SK-N-SH (cell line): ENCODE data around the gene FKBP8. TPM values are rescaled to one million over a fixed set of nuclear protein-coding genes. Genes with fewer than 3 reads are reported as not detected.

Experiments used
- CTCF ChIA-PET: fragments of 300-600, 350-600 bp; formaldehyde crosslinking; extraction: SDS; loops from one replicate; lab custom pipeline; 2021; lab: Yijun Ruan, JAX
- POLR2A ChIA-PET: fragments of 350-600 bp; sonication (Branson Sonifier 250); formaldehyde crosslinking; extraction: SDS; loops from one replicate; lab custom pipeline; 2020; ENCODE audit warnings: antibody characterized with exemption, inconsistent platforms; lab: Yijun Ruan, JAX
- DNase-seq: peaks from one replicate; pipeline ENCODE4 v3.0.0; 2012
- H2AFZ ChIP-seq: fragments of 200-600 bp; sonication (generic); 2 replicates; pipeline ENCODE4 v1.8.1; 2016; ENCODE audit warnings: antibody characterized with exemption, mild to moderate bottlenecking, low read depth
- H3F3A ChIP-seq: fragments of 200-600 bp; sonication (generic); replicated peaks from 2 replicates; pipeline ENCODE3; 2016; ENCODE audit warnings: antibody characterized with exemption, mild to moderate bottlenecking; ENCODE audit not compliant: insufficient read depth
- H3K27ac ChIP-seq, 2 experiments: fragments of 200-500 bp in 1 of 2; fragments of 200-600 bp in 1 of 2; sonication (Bioruptor generic) in 1 of 2; sonication (generic), shearing (Covaris generic) in 1 of 2; 2 replicates each; pipeline versions ENCODE4 v1.5.1 to v1.6.1; 2014 to 2016; ENCODE audit warnings: low read depth in 2 of 2, inconsistent platforms in 1 of 2, low read length in 1 of 2, mild to moderate bottlenecking in 1 of 2, mixed read lengths in 1 of 2
- H3K27me3 ChIP-seq: fragments of 200-600 bp; sonication (generic), shearing (Covaris generic); 2 replicates; pipeline ENCODE4 v1.6.1; 2016; ENCODE audit warnings: mixed run types; ENCODE audit not compliant: insufficient read depth
- H3K36me3 ChIP-seq, 2 experiments: fragments of 200-500 bp in 1 of 2; fragments of 200-600 bp in 1 of 2; sonication (Bioruptor generic) in 1 of 2; sonication (generic) in 1 of 2; replicated peaks in 1 of 2; 2 replicates each; pipeline versions ENCODE3 to v1.5.1; 2014 to 2016; ENCODE audit warnings: low read length in 1 of 2, mild to moderate bottlenecking in 1 of 2; ENCODE audit not compliant: insufficient read depth in 2 of 2, control insufficient read depth in 1 of 2
- H3K4me1 ChIP-seq, 2 experiments: fragments of 200-500 bp in 1 of 2; fragments of 200-600 bp in 1 of 2; sonication (Bioruptor generic) in 1 of 2; sonication (generic), shearing (Covaris generic) in 1 of 2; 2 replicates each; pipeline versions ENCODE4 v1.5.1 to v1.6.1; 2014 to 2016; ENCODE audit warnings: low read depth in 1 of 2, low read length in 1 of 2, mixed run types in 1 of 2; ENCODE audit not compliant: insufficient read depth in 2 of 2, control insufficient read depth in 1 of 2
- H3K4me2 ChIP-seq: fragments of 200-600 bp; sonication (generic), shearing (Covaris generic); 2 replicates; pipeline ENCODE4 v1.6.1; 2017; ENCODE audit warnings: mixed run types
- H3K4me3 ChIP-seq, 2 experiments: fragments of 200-500 bp in 1 of 2; fragments of 200-600 bp in 1 of 2; sonication (Bioruptor generic) in 1 of 2; sonication (generic), shearing (Covaris generic) in 1 of 2; 2 replicates each; pipeline versions ENCODE4 v1.5.1 to v1.8.1; 2014 to 2016; ENCODE audit warnings: low read depth in 2 of 2, inconsistent platforms in 1 of 2, low read length in 1 of 2, mild to moderate bottlenecking in 1 of 2, mixed read lengths in 1 of 2, moderate library complexity in 1 of 2
- H3K79me2 ChIP-seq: fragments of 200-600 bp; sonication (generic); 2 replicates; pipeline ENCODE4 v1.8.1; 2017; ENCODE audit warnings: mild to moderate bottlenecking; ENCODE audit not compliant: insufficient read depth
- H3K9ac ChIP-seq: fragments of 200-600 bp; sonication (generic); 2 replicates; pipeline ENCODE4 v1.6.1; 2017; ENCODE audit warnings: mixed run types
- H3K9me2 ChIP-seq: fragments of 200-600 bp; sonication (generic); 2 replicates; pipeline ENCODE4 v1.6.1; 2017; ENCODE audit warnings: mixed run types
- H3K9me3 ChIP-seq: fragments of 200-600 bp; sonication (generic); 2 replicates; pipeline ENCODE4 v1.6.1; 2017; ENCODE audit warnings: mixed run types, mild to moderate bottlenecking, moderate library complexity
- H4K20me1 ChIP-seq: fragments of 200-600 bp; sonication (generic); 2 replicates; pipeline ENCODE4 v1.6.1; 2017; ENCODE audit warnings: mild to moderate bottlenecking, mixed run types; ENCODE audit not compliant: insufficient read depth
- GATA2 ChIP-seq: sonication (generic); formaldehyde crosslinking; IDR thresholded peaks from 2 replicates; pipeline ENCODE4 v1.5.0; 2020; ENCODE audit warnings: mild to moderate bottlenecking, missing genetic modification reagents
- IRF3 ChIP-seq: fragments of 150-350 bp; IDR thresholded peaks from 2 replicates; pipeline ENCODE4 v1.6.1; 2016; ENCODE audit warnings: mild to moderate bottlenecking, low read depth, low read length
- MAX ChIP-seq: IDR thresholded peaks from 2 replicates; pipeline ENCODE4 v1.4.0; 2012; ENCODE audit warnings: low read depth
- NRF1 ChIP-seq: IDR thresholded peaks from 2 replicates; pipeline ENCODE4 v1.6.1; 2012; ENCODE audit warnings: low read depth, mild to moderate bottlenecking, low read length
- PBX3 ChIP-seq: IDR thresholded peaks from 2 replicates; pipeline ENCODE4; 2012
- POLR2AphosphoS5 ChIP-seq: IDR thresholded peaks from 2 replicates; pipeline ENCODE4 v1.6.1; 2012; ENCODE audit warnings: low read depth, low read length
- RAD21 ChIP-seq: IDR thresholded peaks from 2 replicates; pipeline ENCODE4 v1.6.1; 2012; ENCODE audit warnings: mild to moderate bottlenecking, low read length
- RCOR1 ChIP-seq: fragments of 150-350 bp; IDR thresholded peaks from 2 replicates; pipeline ENCODE4 v1.6.1; 2017; ENCODE audit warnings: antibody characterized with exemption, low read length
- SMC3 ChIP-seq: IDR thresholded peaks from 2 replicates; pipeline ENCODE4 v1.6.1; 2012; ENCODE audit warnings: low read depth, low read length, improper control_type of control experiment
- TAF1 ChIP-seq: IDR thresholded peaks from 2 replicates; pipeline ENCODE4 v1.6.1; 2012; ENCODE audit warnings: low read depth, mild to moderate bottlenecking, low read length, moderate library complexity, borderline replicate concordance
- TEAD4 ChIP-seq: IDR thresholded peaks from 2 replicates; pipeline ENCODE4 v1.4.0; 2012; ENCODE audit warnings: mild to moderate bottlenecking, borderline replicate concordance; ENCODE audit not compliant: insufficient read depth
- USF2 ChIP-seq: fragments of 150-350 bp; IDR thresholded peaks from 2 replicates; pipeline ENCODE4 v1.6.1; 2017; ENCODE audit warnings: antibody characterized with exemption, low read length, low read depth, borderline replicate concordance
- YY1 ChIP-seq: IDR thresholded peaks from 2 replicates; pipeline ENCODE4 v1.4.0; 2012; ENCODE audit warnings: low read depth, mild to moderate bottlenecking
- ZBTB33 ChIP-seq: IDR thresholded peaks from 2 replicates; pipeline ENCODE4 v1.4.0; 2012; ENCODE audit warnings: low read depth, borderline replicate concordance
- WGBS: methylation state at CpG from one replicate; pipeline ENCODE4 v1.1.6; 2017; ENCODE audit warnings: low lambda C conversion rate; 5-methylcytosine and 5-hydroxymethylcytosine counted together
- polyA plus RNA-seq, 3 experiments: library from polyadenylated mRNA; depleted of rRNA; stranded (reverse); fragments of >200 nt; gene quantifications; 2 replicates each; pipeline ENCODE4 v1.2.3, GENCODE V29; 2012

The FKBP8 gene
- polyA plus RNA-seq, 1 of the 3 experiments (the other 2 are of a cell fraction), result 273 TPM

GRCh38 chr19:18521692-18522123, 21.7 kb downstream of the FKBP8 start, which contains the start of gene ELL:
ELL (minus strand) TSS chr19:18522070; CDS start chr19:18522055, 15 bp downstream.
- H3K4me2 ChIP-seq, result peak within 1 kb of the TSS; percentile 96
- H3K9me3 ChIP-seq, result no peaks in the 10 kb centered on the region
- H3K4me1 ChIP-seq, result peaks cover 4 to 11% of the 10 kb centered on the region in 2 experiments; a peak in 1 of 4 replicates
- POLR2A ChIA-PET, result interaction anchor here (0.7 to 1.0 kb wide), 2 partner anchors 12 to 14 kb away, joined by 3 to 5 read pairs; no protein-coding TSS in a partner anchor
- peak within 1 kb of the TSS; percentile 52; the same call in 1 of the 2 replicates for H2AFZ ChIP-seq
- peaks cover 17% of the 10 kb centered on the region for H3F3A ChIP-seq
- peaks cover 33% of the 10 kb centered on the region for H4K20me1 ChIP-seq
- H3K27me3 ChIP-seq, result no peaks in the 10 kb centered on the region
- WGBS, result 0% methylated on average over 2 of the region's 52 CpGs
- H3K36me3 ChIP-seq, result no peaks in the 10 kb centered on the region
- peak within 1 kb of the TSS; percentile 96 for H3K9ac ChIP-seq
- TF ChIP-seq USF2 (no peak), RAD21 (no peak), POLR2AphosphoS5 (peak; percentile 85), TEAD4 (no peak), ZBTB33 (no peak), YY1 (peak; percentile 92), TAF1 (peak; percentile 94)
- peak within 1 kb of the TSS; percentile 73 to 97 for H3K4me3 ChIP-seq
- peak within 1 kb of the TSS; percentile 72 to 95 for H3K27ac ChIP-seq
- H3K9me2 ChIP-seq, result no peaks in the 10 kb centered on the region
- peaks cover 49% of the 10 kb centered on the region for H3K79me2 ChIP-seq
- CTCF ChIA-PET, result interaction anchor here (1.1 to 5.7 kb wide), 16 partner anchors 9 to 71 kb away, joined by 4 to 58 read pairs (median 14); partner anchors contain the start of gene REX1BD
- DNase-seq, result no peak

- 2% methylated on average over 25 of the region's 41 CpGs for WGBS
- H2AFZ ChIP-seq, result no peak overlapping the region
- POLR2A ChIA-PET, result interaction anchor here (0.7 to 1.0 kb wide), 4 partner anchors 11 to 37 kb away, joined by 3 to 5 read pairs (median 3); partner anchors contain the start of gene KXD1
Observed at GRCh38 chr19:18520848-18521691, 22.3 kb downstream of the FKBP8 start.

More at GRCh38 chr19:18520848-18521691, 22.3 kb downstream of the FKBP8 start:
- Histone ChIP-seq H4K20me1 (peaks cover 39% of the 10 kb centered on the region), H3F3A (peaks cover 17% of the 10 kb centered on the region), H3K27me3 (no peaks in the 10 kb centered on the region), H3K4me2 (peak overlapping the region; percentile 96), H3K4me1 (peaks cover 4 to 11% of the 10 kb centered on the region in 2 experiments; a peak in 1 of 4 replicates), H3K9ac (peak overlapping the region; percentile 96), H3K79me2 (peaks cover 56% of the 10 kb centered on the region), H3K27ac (peak overlapping the region; percentile 72 to 95), H3K9me2 (no peaks in the 10 kb centered on the region), H3K36me3 (no peaks in the 10 kb centered on the region), H3K9me3 (no peaks in the 10 kb centered on the region), H3K4me3 (peak overlapping the region; percentile 73 to 97)
- no peak for DNase-seq
- no peak for TF ChIP-seq PBX3
- no peak for TF ChIP-seq MAX
- no peak for TF ChIP-seq SMC3
- no peak for TF ChIP-seq USF2
- TF ChIP-seq GATA2 (CRISPR knock-in tag), result no peak
- no peak for TF ChIP-seq RAD21
- TF ChIP-seq POLR2AphosphoS5, result no peak
- TF ChIP-seq IRF3, result no peak
- no peak for TF ChIP-seq RCOR1
- no peak for TF ChIP-seq NRF1
- CTCF ChIA-PET, result interaction anchor here (1.0 to 5.7 kb wide), 22 partner anchors 10 to 92 kb away, joined by 3 to 58 read pairs (median 8); partner anchors contain the start of genes REX1BD and TMEM59L
